Esophagus muscularis mucosa (tissue), 3 donors: ENCODE results near the gene OR2B2.

Experiments used
- CTCF ChIP-seq, 3 experiments: fragments of 200-600 bp in 2 of 3; fragments of 450-650 bp in 1 of 3; sonication (generic) in 2 of 3; IDR thresholded peaks; one replicate each; pipeline ENCODE4 v1.5.1; 2017 to 2019; ENCODE audit warnings: antibody characterized with exemption in 3 of 3, mild to moderate bottlenecking in 2 of 3, moderate library complexity in 1 of 3
- POLR2A ChIP-seq: fragments of 450-650 bp; IDR thresholded peaks from one replicate; pipeline ENCODE4 v1.6.1; 2017; ENCODE audit warnings: antibody characterized with exemption, moderate library complexity, mild to moderate bottlenecking, low read depth
- POLR2AphosphoS5 ChIP-seq, 2 donors: sonication (generic); formaldehyde crosslinking; IDR thresholded peaks; one replicate each; pipeline ENCODE4 v1.6.1; 2017; ENCODE audit warnings: antibody characterized with exemption in 2 of 2

GRCh38 chr6:27862396-27863066 lies 49.7 kb downstream of the OR2B2 start:
- TF ChIP-seq CTCF (IDR thresholded peaks at IDR 0.05) (no peak), POLR2A (no peak), POLR2AphosphoS5 (IDR thresholded peaks at IDR 0.05) (no peak)
